ENCODE results near the gene PAGR1.

The PAGR1 gene

GRCh38 chr16:29837841-29838240 lies 21.9 kb downstream of the PAGR1 start:
- DNase-seq (ENCODE audit: low read depth) = no peak

GRCh38 chr16:29839822-29840221 lies 23.9 kb downstream of the PAGR1 start:
- no peak for DNase-seq (ENCODE audit: low read depth)

- DNase-seq (ENCODE audit: low read depth) = no peak
These were observed 24.3 kb downstream of the PAGR1 start for GRCh38 chr16:29840240-29840639.

- no peak for DNase-seq (ENCODE audit: low read depth)
These were observed 25.7 kb downstream of the PAGR1 start for GRCh38 chr16:29841631-29842030.

- DNase-seq (ENCODE audit: low read depth) = no peak
These were observed 26.9 kb downstream of the PAGR1 start for GRCh38 chr16:29842732-29843346.

GRCh38 chr16:29843931-29844330 lies 28.0 kb downstream of the PAGR1 start:
- DNase-seq (ENCODE audit: low read depth) = no peak

- no peak for DNase-seq (ENCODE audit: low read depth)
These were observed 28.8 kb downstream of the PAGR1 start for GRCh38 chr16:29844575-29845331.

- DNase-seq (ENCODE audit: low read depth) = no peak
These were observed 29.7 kb downstream of the PAGR1 start for GRCh38 chr16:29845656-29846055.

GRCh38 chr16:29848420-29849297 lies 32.7 kb downstream of the PAGR1 start:
- peak; percentile 79 for DNase-seq (ENCODE audit: low read depth)

GRCh38 chr16:29849505-29849904 lies 33.6 kb downstream of the PAGR1 start:
- no peak for DNase-seq (ENCODE audit: low read depth)

GRCh38 chr16:29850998-29851397 lies 35.0 kb downstream of the PAGR1 start:
- no peak for DNase-seq (ENCODE audit: low read depth)

GRCh38 chr16:29852654-29853053 lies 36.7 kb downstream of the PAGR1 start:
- no peak for DNase-seq (ENCODE audit: low read depth)

GRCh38 chr16:29854520-29855100 lies 38.7 kb downstream of the PAGR1 start:
- DNase-seq (ENCODE audit: low read depth) = no peak

- no peak for DNase-seq (ENCODE audit: low read depth)
These were observed 41.3 kb downstream of the PAGR1 start for GRCh38 chr16:29857133-29857760.

- no peak for DNase-seq (ENCODE audit: low read depth)
These were observed 42.3 kb downstream of the PAGR1 start for GRCh38 chr16:29858149-29858849.

- no peak for DNase-seq (ENCODE audit: low read depth)
These were observed 43.0 kb downstream of the PAGR1 start for GRCh38 chr16:29858974-29859373.

- DNase-seq (ENCODE audit: low read depth) = no peak
These were observed 44.3 kb downstream of the PAGR1 start for GRCh38 chr16:29860218-29860617.

- DNase-seq (ENCODE audit: low read depth) = no peak
These were observed 46.5 kb downstream of the PAGR1 start for GRCh38 chr16:29862383-29862883.

GRCh38 chr16:29862884-29863668 lies 47.1 kb downstream of the PAGR1 start, which contains the start of gene CDIPT:
TSS of gene CDIPT (minus strand) at chr16:29863226. CDS start at chr16:29862857, 369 bp downstream.
- DNase-seq (ENCODE audit: low read depth) = peak; percentile 58

- no peak for DNase-seq (ENCODE audit: low read depth)
These were observed 47.7 kb downstream of the PAGR1 start for GRCh38 chr16:29863669-29863984.

All from stimulated activated CD8-positive, alpha-beta memory T cell treated with anti-CD3 and anti-CD28 coated beads, Interleukin-15, amount 100 ng/mL, for 24 hours (primary cell).